Raji (cell line): Measurements from ENCODE around the gene SLC4A4.

Experiments
- POLR2A ChIP-seq: IDR thresholded peaks from 2 replicates; pipeline ENCODE4 v1.6.1; 2011; ENCODE audit warnings: low read depth, low read length, control low read depth; ENCODE audit not compliant: insufficient read depth

The SLC4A4 gene

GRCh38 chr4:71430609-71431008 lies 91.8 kb downstream of the SLC4A4 start:
- no peak for TF ChIP-seq POLR2A

- TF ChIP-seq POLR2A: no peak
Observed at GRCh38 chr4:71440612-71441011, 101.8 kb downstream of the SLC4A4 start.

- no peak for TF ChIP-seq POLR2A
Observed at GRCh38 chr4:71441186-71442169, 102.7 kb downstream of the SLC4A4 start.

- no peak for TF ChIP-seq POLR2A
Observed at GRCh38 chr4:71442336-71442735, 103.5 kb downstream of the SLC4A4 start.

GRCh38 chr4:71444395-71444794 lies 105.6 kb downstream of the SLC4A4 start:
- no peak for TF ChIP-seq POLR2A

GRCh38 chr4:71445811-71446210 lies 107.0 kb downstream of the SLC4A4 start:
- no peak for TF ChIP-seq POLR2A

GRCh38 chr4:71446479-71447081 lies 107.8 kb downstream of the SLC4A4 start:
- TF ChIP-seq POLR2A: no peak

GRCh38 chr4:71449040-71449439 lies 110.2 kb downstream of the SLC4A4 start:
- no peak for TF ChIP-seq POLR2A

GRCh38 chr4:71449878-71450277 lies 111.1 kb downstream of the SLC4A4 start:
- TF ChIP-seq POLR2A: no peak

GRCh38 chr4:71453531-71453930 lies 114.7 kb downstream of the SLC4A4 start:
- TF ChIP-seq POLR2A: no peak

GRCh38 chr4:71456841-71457240 lies 118.0 kb downstream of the SLC4A4 start:
- no peak for TF ChIP-seq POLR2A

GRCh38 chr4:71460371-71460770 lies 121.6 kb downstream of the SLC4A4 start:
- no peak for TF ChIP-seq POLR2A

GRCh38 chr4:71461422-71461821 lies 122.6 kb downstream of the SLC4A4 start:
- TF ChIP-seq POLR2A: no peak

- no peak for TF ChIP-seq POLR2A
Observed at GRCh38 chr4:71466775-71467174, 128.0 kb downstream of the SLC4A4 start.

- no peak for TF ChIP-seq POLR2A
Observed at GRCh38 chr4:71468116-71468710, 129.4 kb downstream of the SLC4A4 start.

GRCh38 chr4:71469541-71469940 lies 130.7 kb downstream of the SLC4A4 start:
- no peak for TF ChIP-seq POLR2A

- TF ChIP-seq POLR2A: no peak
Observed at GRCh38 chr4:71470524-71470923, 131.7 kb downstream of the SLC4A4 start.

GRCh38 chr4:71472946-71473345 lies 134.1 kb downstream of the SLC4A4 start:
- no peak for TF ChIP-seq POLR2A
